ENCODE results near the gene NUP62.

Gene NUP62

DNA sequence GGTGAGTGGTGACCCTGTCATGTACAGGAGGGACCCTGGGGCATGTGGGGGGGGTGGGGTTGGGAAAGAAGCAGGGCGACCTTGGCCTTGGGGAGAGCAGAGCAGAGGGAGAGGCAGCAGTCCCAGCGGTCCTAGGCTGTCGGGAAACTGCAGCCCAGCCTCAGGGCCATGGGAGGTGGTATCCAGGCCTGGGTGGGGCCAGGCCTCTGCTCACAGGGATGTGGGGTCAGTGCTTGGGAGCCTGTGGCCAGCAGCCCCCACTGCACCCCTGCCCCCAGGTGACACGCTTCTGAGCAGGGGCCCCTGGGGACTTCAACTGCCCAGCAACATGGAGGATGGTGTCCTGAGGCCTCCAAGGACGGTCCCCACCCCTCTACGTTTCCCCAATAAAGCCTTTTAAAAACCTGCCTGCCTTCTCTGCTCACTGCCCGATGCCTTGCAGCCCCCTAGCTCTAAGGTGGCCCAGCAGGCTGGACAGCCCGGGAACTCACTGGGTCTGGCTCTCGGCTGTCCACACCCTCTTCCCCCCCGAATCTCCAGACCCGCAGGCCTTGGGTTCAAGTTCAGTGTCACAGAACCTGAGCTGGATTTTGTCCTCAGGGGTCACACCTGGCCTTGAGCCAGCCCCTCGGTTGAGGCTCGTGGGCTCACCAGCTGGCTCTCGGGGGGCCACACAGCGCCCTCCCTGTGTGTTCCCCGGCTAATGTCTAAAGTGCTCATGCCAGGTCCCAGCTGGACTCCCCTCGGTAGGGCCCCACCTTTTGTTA is 68.8 kb downstream of the NUP62 start:
- TF ChIP-seq EGR1 (IDR thresholded peaks at IDR 0.05) (no peak), ZBTB7A (IDR thresholded peaks at IDR 0.05; ENCODE audit: low read depth) (peak; percentile 45; the same call in 1 of the 2 replicates)

GRCh38 chr19:49859682-49860335 is 69.5 kb downstream of the NUP62 start:
- TF ChIP-seq TAF1 (IDR thresholded peaks at IDR 0.05; ENCODE audit: low read depth) (no peak), EGR1 (IDR thresholded peaks at IDR 0.05) (no peak), CEBPB (IDR thresholded peaks at IDR 0.05) (no peak), YY1 (IDR thresholded peaks at IDR 0.05; ENCODE audit: low read depth) (no peak), CREB1 (IDR thresholded peaks at IDR 0.05; ENCODE audit: low read depth) (no peak), MAX (IDR thresholded peaks at IDR 0.05) (no peak), NFIC (IDR thresholded peaks at IDR 0.05) (no peak), RAD21 (IDR thresholded peaks at IDR 0.05; ENCODE audit: low read depth) (no peak), TEAD4 (IDR thresholded peaks at IDR 0.05) (no peak), FOXM1 (IDR thresholded peaks at IDR 0.05; ENCODE audit: borderline replicate concordance, low read depth) (no peak), TCF12 (IDR thresholded peaks at IDR 0.05; ENCODE audit: low read depth) (no peak), ZBTB7A (IDR thresholded peaks at IDR 0.05; ENCODE audit: low read depth) (no peak)
- TF ChIP-seq, protein P1, sequence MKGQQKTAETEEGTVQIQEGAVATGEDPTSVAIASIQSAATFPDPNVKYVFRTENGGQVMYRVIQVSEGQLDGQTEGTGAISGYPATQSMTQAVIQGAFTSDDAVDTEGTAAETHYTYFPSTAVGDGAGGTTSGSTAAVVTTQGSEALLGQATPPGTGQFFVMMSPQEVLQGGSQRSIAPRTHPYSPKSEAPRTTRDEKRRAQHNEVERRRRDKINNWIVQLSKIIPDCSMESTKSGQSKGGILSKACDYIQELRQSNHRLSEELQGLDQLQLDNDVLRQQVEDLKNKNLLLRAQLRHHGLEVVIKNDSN (IDR thresholded peaks at IDR 0.05) = no peak
- TF ChIP-seq, protein P2, sequence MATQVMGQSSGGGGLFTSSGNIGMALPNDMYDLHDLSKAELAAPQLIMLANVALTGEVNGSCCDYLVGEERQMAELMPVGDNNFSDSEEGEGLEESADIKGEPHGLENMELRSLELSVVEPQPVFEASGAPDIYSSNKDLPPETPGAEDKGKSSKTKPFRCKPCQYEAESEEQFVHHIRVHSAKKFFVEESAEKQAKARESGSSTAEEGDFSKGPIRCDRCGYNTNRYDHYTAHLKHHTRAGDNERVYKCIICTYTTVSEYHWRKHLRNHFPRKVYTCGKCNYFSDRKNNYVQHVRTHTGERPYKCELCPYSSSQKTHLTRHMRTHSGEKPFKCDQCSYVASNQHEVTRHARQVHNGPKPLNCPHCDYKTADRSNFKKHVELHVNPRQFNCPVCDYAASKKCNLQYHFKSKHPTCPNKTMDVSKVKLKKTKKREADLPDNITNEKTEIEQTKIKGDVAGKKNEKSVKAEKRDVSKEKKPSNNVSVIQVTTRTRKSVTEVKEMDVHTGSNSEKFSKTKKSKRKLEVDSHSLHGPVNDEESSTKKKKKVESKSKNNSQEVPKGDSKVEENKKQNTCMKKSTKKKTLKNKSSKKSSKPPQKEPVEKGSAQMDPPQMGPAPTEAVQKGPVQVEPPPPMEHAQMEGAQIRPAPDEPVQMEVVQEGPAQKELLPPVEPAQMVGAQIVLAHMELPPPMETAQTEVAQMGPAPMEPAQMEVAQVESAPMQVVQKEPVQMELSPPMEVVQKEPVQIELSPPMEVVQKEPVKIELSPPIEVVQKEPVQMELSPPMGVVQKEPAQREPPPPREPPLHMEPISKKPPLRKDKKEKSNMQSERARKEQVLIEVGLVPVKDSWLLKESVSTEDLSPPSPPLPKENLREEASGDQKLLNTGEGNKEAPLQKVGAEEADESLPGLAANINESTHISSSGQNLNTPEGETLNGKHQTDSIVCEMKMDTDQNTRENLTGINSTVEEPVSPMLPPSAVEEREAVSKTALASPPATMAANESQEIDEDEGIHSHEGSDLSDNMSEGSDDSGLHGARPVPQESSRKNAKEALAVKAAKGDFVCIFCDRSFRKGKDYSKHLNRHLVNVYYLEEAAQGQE (IDR thresholded peaks at IDR 0.05; ENCODE audit: low read depth) = no peak

- TF ChIP-seq MAX (IDR thresholded peaks at IDR 0.05) (no peak), NFIC (IDR thresholded peaks at IDR 0.05) (no peak), EGR1 (IDR thresholded peaks at IDR 0.05) (no peak), YY1 (IDR thresholded peaks at IDR 0.05; ENCODE audit: low read depth) (no peak), EP300 (IDR thresholded peaks at IDR 0.05; ENCODE audit: borderline replicate concordance) (no peak), FOXM1 (IDR thresholded peaks at IDR 0.05; ENCODE audit: borderline replicate concordance, low read depth) (no peak), ZBTB7A (IDR thresholded peaks at IDR 0.05; ENCODE audit: low read depth) (no peak), TEAD4 (IDR thresholded peaks at IDR 0.05) (no peak), CEBPB (IDR thresholded peaks at IDR 0.05) (no peak), RAD21 (IDR thresholded peaks at IDR 0.05; ENCODE audit: low read depth) (no peak), TAF1 (IDR thresholded peaks at IDR 0.05; ENCODE audit: low read depth) (no peak), CREB1 (IDR thresholded peaks at IDR 0.05; ENCODE audit: low read depth) (no peak), TCF12 (IDR thresholded peaks at IDR 0.05; ENCODE audit: low read depth) (no peak)
- TF ChIP-seq, protein P1 (IDR thresholded peaks at IDR 0.05) = no peak
- TF ChIP-seq, protein P2 (IDR thresholded peaks at IDR 0.05; ENCODE audit: low read depth) = no peak
Measured at GRCh38 chr19:49858088-49858985, 71.0 kb downstream of the NUP62 start.

DNA sequence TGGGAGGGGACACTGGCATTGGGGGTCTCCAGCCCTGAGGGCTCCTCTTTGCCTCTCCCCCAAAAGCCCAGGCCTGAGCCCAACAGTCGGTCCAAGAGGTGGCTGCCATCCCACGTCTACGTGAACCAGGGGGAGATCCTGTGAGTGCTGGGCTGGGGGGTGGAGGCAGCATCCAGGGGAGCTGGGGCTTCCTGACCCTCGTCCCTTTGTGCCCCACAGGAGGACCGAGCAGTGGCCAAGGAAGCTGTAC is 71.5 kb downstream of the NUP62 start:
- TF ChIP-seq ZBTB7A (IDR thresholded peaks at IDR 0.05; ENCODE audit: low read depth) (no peak), TAF1 (IDR thresholded peaks at IDR 0.05; ENCODE audit: low read depth) (no peak), CREB1 (IDR thresholded peaks at IDR 0.05; ENCODE audit: low read depth) (no peak), CEBPB (IDR thresholded peaks at IDR 0.05) (no peak), FOXM1 (IDR thresholded peaks at IDR 0.05; ENCODE audit: borderline replicate concordance, low read depth) (no peak), EGR1 (IDR thresholded peaks at IDR 0.05) (no peak), YY1 (IDR thresholded peaks at IDR 0.05; ENCODE audit: low read depth) (no peak), EP300 (IDR thresholded peaks at IDR 0.05; ENCODE audit: borderline replicate concordance) (no peak), MAX (IDR thresholded peaks at IDR 0.05) (no peak), RAD21 (IDR thresholded peaks at IDR 0.05; ENCODE audit: low read depth) (no peak), TCF12 (IDR thresholded peaks at IDR 0.05; ENCODE audit: low read depth) (no peak), NFIC (IDR thresholded peaks at IDR 0.05) (no peak), TEAD4 (IDR thresholded peaks at IDR 0.05) (no peak)
- TF ChIP-seq, protein P2 (IDR thresholded peaks at IDR 0.05; ENCODE audit: low read depth) = no peak
- TF ChIP-seq, protein P1 (IDR thresholded peaks at IDR 0.05) = no peak

Data from Ishikawa (cell line).